ENCODE measurements around the gene MMP15. TPM values are rescaled to one million over a fixed set of nuclear protein-coding genes. Genes with fewer than 3 reads are reported as not detected.

MMP15 gene
- total and polyA plus RNA-seq, 2 donors (not counting 3 experiments of a cell fraction or from before 2014, with no cell fraction given) = 12.6 to 16.0 TPM

DNA sequence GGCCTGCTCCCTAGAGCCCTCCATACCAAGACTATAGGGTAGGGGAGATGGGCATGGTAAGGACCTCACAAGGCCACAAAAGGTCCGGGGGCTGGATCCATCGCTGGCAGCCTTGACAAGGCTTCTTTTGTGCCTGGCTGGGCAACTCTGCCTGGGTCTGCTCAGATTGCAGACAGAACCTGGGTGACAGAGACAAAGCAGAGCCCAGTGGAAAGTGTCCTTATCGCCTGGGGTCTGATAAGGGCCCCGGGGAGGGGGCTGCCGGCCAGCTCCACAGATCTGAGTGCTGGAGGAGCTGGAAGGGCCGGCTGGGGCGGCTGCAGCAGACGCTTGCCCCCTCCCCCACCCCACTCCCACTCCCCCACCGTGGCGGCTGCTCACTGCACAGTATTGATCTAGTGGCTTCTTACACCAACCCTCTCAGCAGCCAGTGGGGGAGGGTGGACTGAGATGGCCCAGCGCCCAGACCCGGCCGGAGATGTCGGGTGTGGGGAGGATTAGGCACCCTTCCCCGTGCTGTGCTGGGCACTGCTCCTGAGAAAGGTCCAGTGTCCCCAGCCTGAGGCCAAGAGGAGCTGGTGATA is 7.2 kb downstream of the MMP15 start:
- H2AFZ ChIP-seq (ENCODE audit: low read depth, low read length) = no peak overlapping the region
- ChIA-PET POLR2A (no interaction called here), CTCF (interaction anchor here (1.1 to 2.0 kb wide), 3 partner anchors 9 to 89 kb away, joined by 3 to 10 read pairs (median 4); no protein-coding TSS in a partner anchor)
- H3K79me2 ChIP-seq (ENCODE audit: control insufficient read depth, insufficient read depth, low read length) = no peaks in the 10 kb centered on the region
- H3K9me1 ChIP-seq (replicated peaks; ENCODE audit: control insufficient read depth, extremely low read depth, insufficient read depth, low read length) = no peaks in the 10 kb centered on the region
- no peak overlapping the region for H3K4me2 ChIP-seq (ENCODE audit: insufficient read depth, low read length)
- FAIRE-seq (no peak), DNase-seq (ENCODE audit: low read depth, low spot score) (no peak)
- H3K9me3 ChIP-seq (replicated peaks; ENCODE audit: control insufficient read depth, insufficient read depth, low read length) = no peaks in the 10 kb centered on the region
- no peaks in the 10 kb centered on the region for H3K4me1 ChIP-seq (ENCODE audit: control insufficient read depth, extremely low read depth, insufficient read depth, low read length)
- no peak overlapping the region for H3K27ac ChIP-seq (ENCODE audit: insufficient read depth, low read depth, low read length)
- H3K36me3 ChIP-seq (ENCODE audit: control insufficient read depth in 2 of 2, extremely low read depth in 1 of 2, insufficient read depth in 2 of 2, low read length in 2 of 2) = no peaks in the 10 kb centered on the region
- H3K4me3 ChIP-seq (replicated peaks in 1 of 3; ENCODE audit: insufficient read depth in 1 of 3, low read depth in 1 of 3, low read length in 3 of 3) = no peak overlapping the region
- H4K20me1 ChIP-seq (replicated peaks; ENCODE audit: control insufficient read depth, extremely low read depth, insufficient read depth, low read length) = no peaks in the 10 kb centered on the region
- no TSS peak for BruUV-seq (replicated peaks)
- H3K27me3 ChIP-seq (ENCODE audit: control insufficient read depth in 2 of 2, insufficient read depth in 2 of 2, low read length in 2 of 2) = no peaks in the 10 kb centered on the region
- H3K9ac ChIP-seq (replicated peaks; ENCODE audit: extremely low read depth, insufficient read depth, low read length) = no peak overlapping the region
- intact Hi-C loops (cut with micrococcal nuclease) (no loop called here), dilution Hi-C loops (cut with MboI; ENCODE audit: extremely low pct_ligation_motif_present, low sequenced_read_pairs) (no loop called here)
- TF ChIP-seq, protein P1, sequence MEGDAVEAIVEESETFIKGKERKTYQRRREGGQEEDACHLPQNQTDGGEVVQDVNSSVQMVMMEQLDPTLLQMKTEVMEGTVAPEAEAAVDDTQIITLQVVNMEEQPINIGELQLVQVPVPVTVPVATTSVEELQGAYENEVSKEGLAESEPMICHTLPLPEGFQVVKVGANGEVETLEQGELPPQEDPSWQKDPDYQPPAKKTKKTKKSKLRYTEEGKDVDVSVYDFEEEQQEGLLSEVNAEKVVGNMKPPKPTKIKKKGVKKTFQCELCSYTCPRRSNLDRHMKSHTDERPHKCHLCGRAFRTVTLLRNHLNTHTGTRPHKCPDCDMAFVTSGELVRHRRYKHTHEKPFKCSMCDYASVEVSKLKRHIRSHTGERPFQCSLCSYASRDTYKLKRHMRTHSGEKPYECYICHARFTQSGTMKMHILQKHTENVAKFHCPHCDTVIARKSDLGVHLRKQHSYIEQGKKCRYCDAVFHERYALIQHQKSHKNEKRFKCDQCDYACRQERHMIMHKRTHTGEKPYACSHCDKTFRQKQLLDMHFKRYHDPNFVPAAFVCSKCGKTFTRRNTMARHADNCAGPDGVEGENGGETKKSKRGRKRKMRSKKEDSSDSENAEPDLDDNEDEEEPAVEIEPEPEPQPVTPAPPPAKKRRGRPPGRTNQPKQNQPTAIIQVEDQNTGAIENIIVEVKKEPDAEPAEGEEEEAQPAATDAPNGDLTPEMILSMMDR (IDR thresholded peaks at IDR 0.05; ENCODE audit: extremely low read depth in 1 of 2, insufficient read depth in 1 of 2, low read depth in 1 of 2, low read length in 2 of 2) = no peak
- TF ChIP-seq, protein P2, sequence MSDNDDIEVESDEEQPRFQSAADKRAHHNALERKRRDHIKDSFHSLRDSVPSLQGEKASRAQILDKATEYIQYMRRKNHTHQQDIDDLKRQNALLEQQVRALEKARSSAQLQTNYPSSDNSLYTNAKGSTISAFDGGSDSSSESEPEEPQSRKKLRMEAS (IDR thresholded peaks at IDR 0.05; ENCODE audit: insufficient read depth, insufficient read length) = no peak
- TF ChIP-seq POLR2A (IDR thresholded peaks at IDR 0.05; ENCODE audit: low read depth, low read length) = no peak
- no peak for TF ChIP-seq POLR2AphosphoS5 (IDR thresholded peaks at IDR 0.05; ENCODE audit: insufficient read depth, low read depth, low read length)
- TF ChIP-seq FOS (IDR thresholded peaks at IDR 0.05; ENCODE audit: borderline replicate concordance, insufficient read depth, low read length) = no peak
- no peak for TF ChIP-seq MYC (IDR thresholded peaks at IDR 0.05; ENCODE audit: low read depth, low read length)
- no peak for TF ChIP-seq EZH2 (IDR thresholded peaks at IDR 0.05; ENCODE audit: borderline replicate concordance, low read depth, low read length, severe bottlenecking)
- TF ChIP-seq JUN (IDR thresholded peaks at IDR 0.05; ENCODE audit: borderline replicate concordance, insufficient read depth, insufficient read length, low read depth) = no peak
- TF ChIP-seq GATA2 (IDR thresholded peaks at IDR 0.05; ENCODE audit: insufficient read depth, insufficient read length, low read depth, low read length) = no peak

Data from endothelial cell of umbilical vein (primary cell).